ENCODE data around the gene LUC7L.
"Not testable (repeated sequence)": the region's sequence is repeated elsewhere in the genome, so short reads cannot be mapped to it uniquely, and the experiment has no call there.

LUC7L gene

DNA sequence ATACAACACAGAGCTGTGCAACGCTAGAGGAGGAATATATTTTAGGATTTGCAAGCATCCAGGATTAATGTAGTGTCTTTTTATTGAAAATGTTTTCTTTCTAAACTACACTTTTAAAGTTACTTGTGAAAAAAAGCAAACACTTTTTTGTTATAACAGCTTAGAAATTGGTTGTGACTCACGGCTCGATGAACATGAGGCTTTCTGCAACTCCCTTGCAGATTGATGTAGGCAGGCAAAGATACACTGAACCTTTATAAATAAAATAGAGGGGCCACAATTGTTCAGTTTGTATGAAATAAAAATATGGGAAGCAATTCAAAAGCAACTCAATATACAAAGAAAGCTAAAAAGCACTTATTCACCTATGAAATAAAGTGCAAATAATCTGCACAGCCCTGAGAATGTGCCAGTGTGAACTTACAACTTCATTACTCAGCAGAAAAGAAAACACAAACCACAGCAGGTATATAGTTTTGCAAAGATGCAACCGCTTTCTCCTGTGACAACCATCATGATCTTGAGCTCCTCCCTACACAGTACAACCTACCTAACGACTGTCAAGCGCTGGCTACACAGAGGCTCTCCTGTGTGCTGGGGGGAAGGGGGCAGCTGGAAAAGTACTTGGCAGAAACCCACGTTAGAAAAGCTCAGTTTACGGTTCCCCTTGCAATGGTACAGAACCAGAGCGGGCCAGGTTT is 948 bp downstream of the LUC7L start:
- no peak for DNase-seq

DNA sequence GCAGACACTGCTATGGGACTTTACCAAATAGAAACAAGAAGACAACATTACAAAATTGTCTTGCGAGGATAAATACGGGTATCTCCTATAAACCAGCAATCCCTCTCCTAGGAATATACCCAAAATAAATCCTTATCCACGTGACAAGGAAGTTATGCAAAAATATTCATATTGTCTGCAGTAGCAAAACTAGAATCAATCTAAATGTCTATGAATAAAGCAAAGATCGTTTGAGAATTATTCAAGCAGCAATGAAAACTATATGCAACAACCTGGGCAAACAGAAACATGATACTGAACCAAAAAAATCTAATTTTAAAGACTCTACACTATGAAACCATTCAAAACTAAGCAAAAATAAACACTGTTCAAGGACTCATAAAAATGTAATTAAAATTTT is 9.2 kb downstream of the LUC7L start:
- DNase-seq: no peak

- DNase-seq: no peak
Observed at GRCh38 chr16:212999-213398, 16.2 kb downstream of the LUC7L start.

DNA sequence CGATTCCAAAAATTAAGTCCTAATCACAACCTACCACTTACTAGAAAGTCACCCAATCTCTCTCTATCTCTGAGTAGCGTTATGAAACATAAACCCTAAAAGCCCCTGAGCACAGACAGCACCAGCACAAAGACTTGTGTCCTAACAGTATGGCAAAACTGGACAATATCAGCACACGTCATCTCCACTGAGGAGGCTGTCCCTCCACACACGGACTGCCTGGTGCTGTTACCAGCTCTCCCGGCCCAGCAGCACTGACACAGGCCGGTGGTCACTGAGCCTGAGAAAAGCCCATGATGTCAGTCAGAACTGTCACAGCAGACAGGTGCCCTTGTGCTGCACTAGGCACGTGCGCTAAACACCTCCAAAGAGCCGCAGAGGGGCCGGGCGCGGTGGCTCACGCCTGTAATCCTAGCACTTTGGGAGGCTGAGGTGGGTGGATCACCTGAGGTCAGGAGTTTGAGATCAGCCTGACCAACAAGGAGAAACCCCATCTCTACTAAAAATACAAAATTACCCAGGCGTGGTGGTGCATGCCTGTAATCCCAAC is 17.5 kb downstream of the LUC7L start:
- DNase-seq: not testable (repeated sequence)

DNA sequence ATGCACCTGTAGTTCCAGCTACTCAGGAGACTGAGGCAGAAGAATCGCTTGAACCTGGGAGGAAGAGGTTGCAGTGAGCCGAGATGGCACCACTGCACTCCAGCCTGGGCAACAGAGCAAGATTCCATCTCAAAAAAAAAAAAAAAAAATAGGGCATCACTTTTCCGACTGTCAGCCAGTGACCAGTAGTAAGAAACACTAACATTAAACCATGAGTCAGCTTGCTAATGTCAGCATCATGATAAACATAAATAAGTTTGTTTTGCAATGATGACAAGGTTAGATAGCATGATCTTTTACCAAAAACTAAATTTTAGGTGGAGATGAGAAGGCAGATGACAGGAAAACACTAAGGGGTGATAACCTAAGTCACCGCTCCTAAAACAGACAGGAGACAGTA is 19.9 kb downstream of the LUC7L start:
- not testable (repeated sequence) for DNase-seq

GRCh38 chr16:204046-204445 is 25.2 kb downstream of the LUC7L start:
- not testable (repeated sequence) for DNase-seq

- DNase-seq: no peak
Observed at GRCh38 chr16:203246-203645, 26.0 kb downstream of the LUC7L start.

- DNase-seq: no peak
Observed at GRCh38 chr16:200388-200787, 28.9 kb downstream of the LUC7L start.

- DNase-seq: no peak
Observed at GRCh38 chr16:194516-194915, 34.7 kb downstream of the LUC7L start.

DNA sequence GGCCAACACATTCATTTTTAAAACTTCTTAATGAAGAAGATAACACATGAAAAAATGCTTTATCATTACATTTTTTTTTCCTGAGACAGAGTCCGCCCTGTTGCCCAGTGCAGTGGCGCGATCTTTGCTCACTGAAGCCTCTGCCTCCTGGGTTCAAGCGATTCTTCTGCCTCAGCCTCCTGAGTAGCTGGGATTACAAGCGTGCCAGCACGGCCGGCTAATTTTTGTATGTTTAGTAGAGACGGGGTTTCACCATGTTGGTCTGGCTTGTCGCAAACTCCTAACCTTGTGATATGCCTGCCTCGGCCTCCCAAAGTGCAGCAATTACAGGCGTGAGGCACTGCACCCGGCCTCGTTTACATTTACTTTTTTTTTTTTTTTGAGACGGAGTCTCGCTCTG is 35.8 kb downstream of the LUC7L start:
- DNase-seq: no peak

DNA sequence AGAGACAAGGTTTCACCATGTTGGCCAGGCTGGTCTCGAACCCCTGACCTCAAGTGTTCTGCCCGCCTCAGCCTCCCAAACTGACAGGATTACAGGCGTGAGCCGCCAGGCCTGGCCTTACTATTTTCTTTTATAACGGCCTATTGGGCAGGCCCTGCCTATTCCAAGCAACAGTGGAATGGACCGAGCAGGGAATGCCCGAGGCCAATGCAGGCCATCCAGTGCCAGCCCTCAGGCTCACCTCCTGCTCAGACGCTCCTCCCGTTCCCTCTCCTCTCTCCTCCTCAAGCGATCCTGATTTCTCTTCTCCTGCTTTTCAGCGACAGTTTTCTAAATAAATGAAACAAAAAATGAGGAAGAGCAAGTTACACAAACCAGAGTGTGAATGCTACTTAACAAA is 36.6 kb downstream of the LUC7L start:
- DNase-seq: no peak

DNA sequence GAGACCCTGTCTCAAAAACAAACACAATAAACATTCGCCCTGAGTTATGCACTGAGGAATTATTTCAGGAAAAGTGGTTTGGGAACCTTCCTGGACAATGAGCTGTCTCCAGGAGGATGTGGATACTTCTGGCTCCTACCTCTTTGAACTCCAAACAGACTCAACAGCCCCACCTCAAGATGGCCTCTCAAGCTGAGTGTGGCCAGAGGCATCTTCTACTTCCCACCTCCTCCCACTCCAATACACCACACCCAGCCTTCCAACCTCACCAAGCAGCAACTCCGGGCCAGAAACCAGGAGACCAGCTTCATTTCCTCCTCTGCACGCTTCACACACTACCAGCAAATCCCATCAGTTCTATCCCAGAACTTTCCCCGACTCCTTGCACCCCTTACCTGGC is 37.4 kb downstream of the LUC7L start:
- DNase-seq: no peak

- DNase-seq: no peak
Observed at GRCh38 chr16:189604-190186, 39.6 kb downstream of the LUC7L start.

- DNase-seq: no peak
Observed at GRCh38 chr16:188674-189073, 40.6 kb downstream of the LUC7L start.

DNA sequence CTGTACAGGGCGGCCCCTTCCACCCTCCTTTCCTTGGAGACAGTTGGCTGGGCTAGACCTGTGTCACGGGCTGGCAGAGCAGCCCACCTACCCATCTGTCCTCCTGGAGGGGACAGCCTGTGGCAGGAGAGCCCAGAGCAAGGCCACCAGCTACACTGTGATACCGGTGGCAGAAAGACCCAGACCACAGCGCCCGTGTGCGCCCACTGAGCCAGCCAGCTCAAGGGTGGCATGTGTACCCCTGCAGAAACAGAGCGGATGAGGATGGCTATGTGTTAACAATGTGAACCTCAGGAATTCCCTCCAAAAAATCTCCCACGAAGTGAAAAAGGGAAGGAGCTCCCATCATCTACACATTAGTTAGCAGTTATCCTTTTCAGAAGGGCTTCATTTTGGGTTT is 41.9 kb downstream of the LUC7L start:
- DNase-seq: no peak

DNA sequence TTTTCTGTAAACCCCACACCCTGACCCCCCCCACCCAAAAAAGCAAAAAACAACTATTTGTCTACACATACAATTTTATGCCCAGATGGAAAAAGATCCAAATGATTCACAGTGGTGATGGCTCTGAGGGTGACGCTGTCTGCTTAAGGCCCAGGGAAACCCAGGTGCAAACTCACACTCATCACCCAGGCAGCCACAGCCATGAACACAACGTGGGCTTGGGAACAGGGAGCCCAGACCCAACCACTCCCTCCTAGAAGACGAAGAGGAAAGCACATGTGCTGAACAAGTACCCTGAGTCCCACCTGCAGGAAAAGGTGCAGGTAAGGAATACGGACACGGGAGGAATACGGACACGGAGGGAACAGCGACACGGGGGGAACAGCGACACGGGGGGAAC is 43.6 kb downstream of the LUC7L start:
- DNase-seq: no peak

DNA sequence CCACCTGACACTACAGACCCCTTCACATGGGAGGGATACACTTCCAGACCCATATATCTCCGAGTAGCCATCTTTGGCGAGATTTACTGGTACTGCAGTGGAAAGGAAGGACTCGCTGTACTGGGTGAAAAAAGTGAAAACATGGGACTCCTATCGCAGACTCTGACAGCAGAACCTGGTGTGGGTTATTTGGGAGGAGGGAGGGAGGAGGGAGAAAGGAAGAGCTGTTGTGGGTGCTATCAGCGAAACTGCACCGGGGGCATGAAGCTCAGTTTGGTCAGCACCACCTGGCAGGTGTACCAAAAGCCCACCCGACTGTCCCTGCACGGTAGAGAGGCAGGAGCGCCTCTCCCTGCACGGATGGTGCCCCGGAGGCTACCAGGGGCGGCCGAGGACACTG is 44.0 kb downstream of the LUC7L start:
- no peak for DNase-seq

- no peak for DNase-seq
Observed at GRCh38 chr16:183005-183404, 46.2 kb downstream of the LUC7L start.

DNA sequence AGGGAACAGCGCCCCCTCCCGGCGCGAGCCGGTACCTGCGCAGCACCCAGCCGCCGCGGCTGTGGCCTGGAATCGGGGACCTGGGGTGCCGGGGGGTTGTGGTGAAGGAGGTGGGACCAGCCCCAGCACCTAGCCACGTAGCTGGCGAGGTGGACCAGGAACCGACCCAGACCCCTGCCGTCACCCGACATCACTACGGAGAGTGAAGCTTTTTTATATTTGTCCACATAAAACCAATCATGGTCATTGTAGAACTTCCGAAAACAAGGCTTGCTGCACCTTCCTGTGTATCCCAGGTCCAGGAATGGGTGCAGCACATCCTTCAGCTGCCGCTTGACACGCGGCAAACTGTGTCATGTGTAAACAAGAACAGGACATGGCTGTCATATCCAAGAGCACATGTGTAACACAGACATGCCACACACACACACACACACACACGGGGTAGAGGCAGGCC is 47.7 kb downstream of the LUC7L start:
- DNase-seq: no peak

DNA sequence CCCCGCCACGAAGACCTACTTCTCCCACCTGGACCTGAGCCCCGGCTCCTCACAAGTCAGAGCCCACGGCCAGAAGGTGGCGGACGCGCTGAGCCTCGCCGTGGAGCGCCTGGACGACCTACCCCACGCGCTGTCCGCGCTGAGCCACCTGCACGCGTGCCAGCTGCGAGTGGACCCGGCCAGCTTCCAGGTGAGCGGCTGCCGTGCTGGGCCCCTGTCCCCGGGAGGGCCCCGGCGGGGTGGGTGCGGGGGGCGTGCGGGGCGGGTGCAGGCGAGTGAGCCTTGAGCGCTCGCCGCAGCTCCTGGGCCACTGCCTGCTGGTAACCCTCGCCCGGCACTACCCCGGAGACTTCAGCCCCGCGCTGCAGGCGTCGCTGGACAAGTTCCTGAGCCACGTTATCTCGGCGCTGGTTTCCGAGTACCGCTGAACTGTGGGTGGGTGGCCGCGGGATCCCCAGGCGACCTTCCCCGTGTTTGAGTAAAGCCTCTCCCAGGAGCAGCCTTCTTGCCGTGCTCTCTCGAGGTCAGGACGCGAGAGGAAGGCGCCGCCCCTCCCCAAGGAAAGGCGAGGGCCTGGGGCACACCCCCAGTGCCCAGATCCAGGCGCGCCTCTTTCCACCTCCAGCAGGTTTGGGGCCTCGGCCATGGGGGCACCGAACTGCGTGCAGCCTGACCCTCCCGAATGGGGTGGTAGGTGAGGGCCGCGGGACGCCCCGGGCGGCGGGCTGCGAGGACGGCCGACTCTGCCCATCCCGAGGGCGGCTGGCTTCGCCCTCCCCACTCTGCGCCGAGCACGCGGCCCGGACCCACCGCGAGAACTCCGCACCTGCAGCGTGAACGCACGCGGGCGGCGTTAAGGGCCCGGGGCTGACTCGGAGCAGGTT is 48.3 kb downstream of the LUC7L start:
- DNase-seq: peak; percentile 80

DNA sequence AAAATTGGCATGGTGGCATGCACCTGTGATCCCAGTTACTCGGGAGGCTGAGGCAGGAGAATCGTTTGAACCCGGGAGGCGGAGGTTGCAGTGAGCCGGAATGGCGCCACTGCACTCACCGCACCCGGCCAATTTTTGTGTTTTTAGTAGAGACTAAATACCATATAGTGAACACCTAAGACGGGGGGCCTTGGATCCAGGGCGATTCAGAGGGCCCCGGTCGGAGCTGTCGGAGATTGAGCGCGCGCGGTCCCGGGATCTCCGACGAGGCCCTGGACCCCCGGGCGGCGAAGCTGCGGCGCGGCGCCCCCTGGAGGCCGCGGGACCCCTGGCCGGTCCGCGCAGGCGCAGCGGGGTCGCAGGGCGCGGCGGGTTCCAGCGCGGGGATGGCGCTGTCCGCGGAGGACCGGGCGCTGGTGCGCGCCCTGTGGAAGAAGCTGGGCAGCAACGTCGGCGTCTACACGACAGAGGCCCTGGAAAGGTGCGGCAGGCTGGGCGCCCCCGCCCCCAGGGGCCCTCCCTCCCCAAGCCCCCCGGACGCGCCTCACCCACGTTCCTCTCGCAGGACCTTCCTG is 49.1 kb downstream of the LUC7L start, which contains the start of gene HBQ1:
Gene HBQ1, plus strand, starts transcription at position 359 of the 575 bp plus-strand sequence. Its CDS starts 28 bp downstream, at position 387.
- no peak for DNase-seq

DNA sequence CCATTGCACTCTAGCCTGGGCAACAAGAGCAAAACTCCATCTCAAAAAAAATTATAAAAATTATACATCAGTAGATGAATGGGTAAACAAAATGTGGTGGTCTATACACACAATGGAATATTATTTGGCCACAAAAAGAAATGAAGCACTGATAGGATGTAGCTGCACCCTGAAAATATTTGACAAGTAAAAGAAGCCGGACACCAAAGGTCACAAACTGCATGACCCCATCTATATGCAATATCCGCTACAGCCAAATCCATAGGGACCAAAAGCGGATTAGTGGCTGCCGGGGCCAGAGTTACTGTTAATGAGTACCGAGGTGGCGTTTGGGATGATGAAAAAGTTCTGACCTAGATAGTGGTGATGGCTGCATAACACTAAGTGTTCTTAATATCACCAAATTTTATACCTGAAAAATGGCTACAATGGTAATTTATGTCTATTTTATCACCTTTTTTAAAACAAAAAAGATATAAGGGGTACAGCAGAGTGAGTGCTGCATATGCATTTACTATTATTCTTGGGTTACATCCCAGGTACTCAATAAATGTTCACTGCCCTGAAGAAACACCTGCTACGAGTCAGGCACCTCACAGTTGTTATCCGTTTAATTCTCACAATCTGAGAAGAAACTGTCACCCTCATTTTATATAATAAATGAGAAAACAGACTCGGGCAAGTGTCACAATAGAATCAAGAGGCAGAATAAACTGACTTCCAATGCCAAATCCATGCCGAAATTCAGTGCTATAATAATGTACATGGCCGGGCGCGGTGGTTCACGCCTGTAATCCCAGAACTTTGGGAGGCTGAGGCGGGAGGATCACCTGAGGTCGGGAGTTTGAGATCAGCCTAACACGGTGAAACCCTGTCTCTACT is 49.8 kb downstream of the LUC7L start:
- DNase-seq: no peak

Measured in effector CD4-positive, alpha-beta T cell (primary cell).